ENCODE measurements around the gene WDFY2. TPM values are rescaled to one million over a fixed set of nuclear protein-coding genes. Genes with fewer than 3 reads are reported as not detected.
"Not testable (repeated sequence)": the region's sequence is repeated elsewhere in the genome, so short reads cannot be mapped to it uniquely, and the experiment has no call there.

The WDFY2 gene
- total RNA-seq, 1 experiment from 2014 or later: 14.1 TPM

DNA sequence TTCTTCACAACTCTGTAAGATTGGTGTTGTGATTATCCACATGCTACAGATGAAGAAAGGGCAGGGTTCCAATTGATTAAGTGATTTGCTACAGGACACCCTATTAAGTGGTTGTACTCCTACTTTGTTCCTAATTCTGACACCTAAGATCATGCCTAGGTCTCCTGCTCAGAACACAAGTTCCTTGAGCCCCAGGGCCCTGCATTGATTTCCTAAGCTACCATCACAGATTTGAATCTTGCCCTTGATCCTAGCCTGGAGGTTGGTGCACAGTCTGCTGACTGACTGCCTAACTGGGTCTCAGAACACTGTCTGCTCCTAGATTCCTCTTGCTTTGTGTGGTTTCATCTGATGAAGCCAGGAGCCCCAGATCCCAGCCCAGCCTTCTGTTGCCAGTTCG is 19.6 kb upstream of the WDFY2 start:
- Histone ChIP-seq H3K4me2 (peak overlapping the region; percentile 11; the same call in 1 of the 2 replicates), H3F3A (ENCODE audit: insufficient read depth, low read depth) (no peaks in the 10 kb centered on the region), H3K4me3 (no peak overlapping the region), H3K79me2 (ENCODE audit: low read depth) (no peaks in the 10 kb centered on the region), H2AFZ (no peak overlapping the region), H3K27me3 (ENCODE audit: insufficient read depth, low read depth) (no peaks in the 10 kb centered on the region), H3K9me3 (ENCODE audit: insufficient read depth, low read depth) (no peaks in the 10 kb centered on the region), H3K27ac (no peak overlapping the region), H3K36me3 (ENCODE audit: low read depth) (no peaks in the 10 kb centered on the region), H4K20me1 (ENCODE audit: insufficient read depth) (no peaks in the 10 kb centered on the region), H3K4me1 (replicated peaks; ENCODE audit: insufficient read depth) (peaks cover 10% of the 10 kb centered on the region), H3K9me2 (ENCODE audit: insufficient read depth) (no peaks in the 10 kb centered on the region)
- ChIA-PET CTCF (no interaction called here), POLR2A (ENCODE audit: unreplicated experiment) (no interaction called here)
- DNase-seq: no peak
- no TSS peak for BruUV-seq (replicated peaks)
- no peak for TF ChIP-seq EZH2 (IDR thresholded peaks at IDR 0.05; ENCODE audit: low read depth)
- TF ChIP-seq, protein P1, sequence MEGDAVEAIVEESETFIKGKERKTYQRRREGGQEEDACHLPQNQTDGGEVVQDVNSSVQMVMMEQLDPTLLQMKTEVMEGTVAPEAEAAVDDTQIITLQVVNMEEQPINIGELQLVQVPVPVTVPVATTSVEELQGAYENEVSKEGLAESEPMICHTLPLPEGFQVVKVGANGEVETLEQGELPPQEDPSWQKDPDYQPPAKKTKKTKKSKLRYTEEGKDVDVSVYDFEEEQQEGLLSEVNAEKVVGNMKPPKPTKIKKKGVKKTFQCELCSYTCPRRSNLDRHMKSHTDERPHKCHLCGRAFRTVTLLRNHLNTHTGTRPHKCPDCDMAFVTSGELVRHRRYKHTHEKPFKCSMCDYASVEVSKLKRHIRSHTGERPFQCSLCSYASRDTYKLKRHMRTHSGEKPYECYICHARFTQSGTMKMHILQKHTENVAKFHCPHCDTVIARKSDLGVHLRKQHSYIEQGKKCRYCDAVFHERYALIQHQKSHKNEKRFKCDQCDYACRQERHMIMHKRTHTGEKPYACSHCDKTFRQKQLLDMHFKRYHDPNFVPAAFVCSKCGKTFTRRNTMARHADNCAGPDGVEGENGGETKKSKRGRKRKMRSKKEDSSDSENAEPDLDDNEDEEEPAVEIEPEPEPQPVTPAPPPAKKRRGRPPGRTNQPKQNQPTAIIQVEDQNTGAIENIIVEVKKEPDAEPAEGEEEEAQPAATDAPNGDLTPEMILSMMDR (conservative IDR thresholded peaks at IDR 0.05): no peak
- intact Hi-C loops (cut with micrococcal nuclease; ENCODE audit: unreplicated experiment): no loop called here

DNA sequence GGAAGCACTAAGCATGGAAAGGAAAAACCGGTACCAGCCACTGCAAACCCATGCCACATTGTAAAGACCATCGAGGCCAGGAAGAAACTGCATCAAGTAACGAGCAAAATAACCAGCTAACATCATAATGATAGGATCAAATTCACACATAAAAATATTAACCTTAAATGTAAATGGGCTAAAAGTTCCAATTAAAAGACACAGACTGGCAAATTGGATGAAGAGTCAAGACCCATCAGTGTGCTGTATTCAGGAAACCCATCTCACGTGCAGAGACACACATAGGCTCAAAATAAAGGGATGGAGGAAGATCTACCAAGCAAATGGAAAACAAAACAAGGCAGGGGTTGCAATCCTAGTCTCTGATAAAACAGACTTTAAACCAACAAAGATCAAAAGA is 15.3 kb upstream of the WDFY2 start:
- DNase-seq; BruUV-seq (replicated peaks); H3K9me2 ChIP-seq (ENCODE audit: insufficient read depth); H3K9me3 ChIP-seq (ENCODE audit: insufficient read depth, low read depth); H4K20me1 ChIP-seq (ENCODE audit: insufficient read depth); H3K36me3 ChIP-seq (ENCODE audit: low read depth); H3K27ac ChIP-seq; CTCF ChIA-PET; intact Hi-C loops (cut with micrococcal nuclease; ENCODE audit: unreplicated experiment); H3K4me3 ChIP-seq; H2AFZ ChIP-seq; H3K4me2 ChIP-seq; POLR2A ChIA-PET (ENCODE audit: unreplicated experiment); H3K4me1 ChIP-seq (replicated peaks; ENCODE audit: insufficient read depth); H3F3A ChIP-seq (ENCODE audit: insufficient read depth, low read depth); H3K79me2 ChIP-seq (ENCODE audit: low read depth); H3K27me3 ChIP-seq (ENCODE audit: insufficient read depth, low read depth): not testable (repeated sequence)

DNA sequence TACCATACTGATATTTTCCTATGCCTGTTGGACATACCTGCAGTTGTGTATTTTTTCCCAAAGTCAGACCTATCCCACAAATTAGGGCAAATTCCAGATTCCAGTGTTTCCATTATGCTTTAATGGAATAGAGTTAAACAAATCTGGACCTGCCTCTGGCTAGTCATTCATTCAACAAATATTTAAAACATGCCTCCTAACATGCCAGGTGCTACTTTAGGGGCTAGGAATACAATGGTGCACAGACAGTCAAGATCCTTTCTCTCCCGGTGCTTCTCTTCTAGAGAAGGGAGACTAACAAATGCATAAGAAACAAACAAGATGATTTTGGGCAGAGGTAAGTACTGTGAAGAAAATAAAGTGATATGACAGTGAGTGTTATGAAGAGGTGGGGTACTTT is 7.5 kb upstream of the WDFY2 start:
- no peak for DNase-seq
- H3K27ac ChIP-seq: no peak overlapping the region
- H3K4me1 ChIP-seq (replicated peaks; ENCODE audit: insufficient read depth): no peaks in the 10 kb centered on the region
- CTCF ChIA-PET: no interaction called here
- no peak overlapping the region for H3K4me3 ChIP-seq
- no TSS peak for BruUV-seq (replicated peaks)
- no peak overlapping the region for H3K4me2 ChIP-seq
- TF ChIP-seq, protein P1 (conservative IDR thresholded peaks at IDR 0.05): no peak
- no peak for TF ChIP-seq EZH2 (IDR thresholded peaks at IDR 0.05; ENCODE audit: low read depth)
- no peaks in the 10 kb centered on the region for H3K9me3 ChIP-seq (ENCODE audit: insufficient read depth, low read depth)
- H3F3A ChIP-seq (ENCODE audit: insufficient read depth, low read depth): no peaks in the 10 kb centered on the region
- H3K36me3 ChIP-seq (ENCODE audit: low read depth): no peaks in the 10 kb centered on the region
- no peaks in the 10 kb centered on the region for H4K20me1 ChIP-seq (ENCODE audit: insufficient read depth)
- H3K9me2 ChIP-seq (ENCODE audit: insufficient read depth): no peaks in the 10 kb centered on the region
- POLR2A ChIA-PET (ENCODE audit: unreplicated experiment): no interaction called here
- no peaks in the 10 kb centered on the region for H3K27me3 ChIP-seq (ENCODE audit: insufficient read depth, low read depth)
- H3K79me2 ChIP-seq (ENCODE audit: low read depth): no peaks in the 10 kb centered on the region
- H2AFZ ChIP-seq: peak overlapping the region; percentile 21; the same call in 1 of the 2 replicates
- intact Hi-C loops (cut with micrococcal nuclease; ENCODE audit: unreplicated experiment): loop anchor here (2.0 kb wide), 1 partner anchor 76 kb away; no protein-coding TSS in a partner anchor

DNA sequence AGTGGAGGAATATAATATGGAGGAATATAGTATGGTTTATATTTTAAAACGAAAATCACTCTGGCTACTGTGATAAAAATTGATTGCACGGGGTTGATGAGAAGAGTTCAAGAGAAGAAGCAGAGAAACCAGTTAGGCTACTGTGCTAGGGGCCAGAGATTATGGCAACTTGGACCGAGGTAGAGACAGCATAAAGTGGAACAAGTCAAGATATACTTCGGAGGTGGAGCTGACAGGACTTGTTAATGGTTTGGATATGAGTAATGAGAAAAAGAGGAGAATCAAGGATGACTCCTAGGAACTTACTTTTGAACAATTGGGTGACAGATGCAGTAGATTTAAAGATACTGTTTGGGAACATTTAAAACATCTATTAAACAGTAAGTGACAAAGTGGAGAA is 6.6 kb upstream of the WDFY2 start:
- no peaks in the 10 kb centered on the region for H4K20me1 ChIP-seq (ENCODE audit: insufficient read depth)
- no peaks in the 10 kb centered on the region for H3K4me1 ChIP-seq (replicated peaks; ENCODE audit: insufficient read depth)
- TF ChIP-seq EZH2 (IDR thresholded peaks at IDR 0.05; ENCODE audit: low read depth): no peak
- TF ChIP-seq, protein P1 (conservative IDR thresholded peaks at IDR 0.05): no peak
- no peak overlapping the region for H2AFZ ChIP-seq
- H3K79me2 ChIP-seq (ENCODE audit: low read depth): no peaks in the 10 kb centered on the region
- H3K9me2 ChIP-seq (ENCODE audit: insufficient read depth): no peaks in the 10 kb centered on the region
- CTCF ChIA-PET: no interaction called here
- no peak overlapping the region for H3K4me3 ChIP-seq
- no peak overlapping the region for H3K27ac ChIP-seq
- no TSS peak for BruUV-seq (replicated peaks)
- no peaks in the 10 kb centered on the region for H3K9me3 ChIP-seq (ENCODE audit: insufficient read depth, low read depth)
- intact Hi-C loops (cut with micrococcal nuclease; ENCODE audit: unreplicated experiment): loop anchor here (2.0 kb wide), 1 partner anchor 77 kb away; no protein-coding TSS in a partner anchor
- H3K27me3 ChIP-seq (ENCODE audit: insufficient read depth, low read depth): no peaks in the 10 kb centered on the region
- H3K4me2 ChIP-seq: no peak overlapping the region
- no peak for DNase-seq
- POLR2A ChIA-PET (ENCODE audit: unreplicated experiment): no interaction called here
- no peaks in the 10 kb centered on the region for H3F3A ChIP-seq (ENCODE audit: insufficient read depth, low read depth)
- no peaks in the 10 kb centered on the region for H3K36me3 ChIP-seq (ENCODE audit: low read depth)

Measured in PC-9 (cell line).